ENCODE measurements around the gene RANGAP1.

Gene RANGAP1

GRCh38 chr22:41280065-41280464, 5.9 kb downstream of the RANGAP1 start:
- Histone ChIP-seq H3K18ac (ENCODE audit: low read depth in 1 of 2, low read length in 2 of 2) (no peak overlapping the region), H2BK120ac (ENCODE audit: low read depth, low read length) (no peak overlapping the region), H3K4ac (ENCODE audit: low read depth in 1 of 2, low read length in 2 of 2) (no peak overlapping the region), H3K4me3 (ENCODE audit: insufficient read depth in 1 of 2, low read depth in 1 of 2, low read length in 2 of 2) (no peak overlapping the region), H3K4me2 (ENCODE audit: low read length, poor library complexity, severe bottlenecking) (no peak overlapping the region), H2BK5ac (ENCODE audit: low read depth, low read length, poor library complexity, severe bottlenecking) (no peak overlapping the region), H3K9ac (ENCODE audit: low read length) (no peak overlapping the region), H3K9me3 (ENCODE audit: control insufficient read depth, low read length) (no peaks in the 10 kb centered on the region), H2AK5ac (ENCODE audit: low read length, severe bottlenecking) (no peak overlapping the region), H4K91ac (ENCODE audit: low read length) (no peak overlapping the region), H3K14ac (ENCODE audit: low read length in 2 of 2) (no peak overlapping the region), H3K23ac (ENCODE audit: low read length in 2 of 2) (no peak overlapping the region), H2AFZ (ENCODE audit: low read depth, low read length) (no peak overlapping the region), H3K27ac (ENCODE audit: low read length, poor library complexity, severe bottlenecking) (no peak overlapping the region), H4K8ac (ENCODE audit: low read length) (no peak overlapping the region), H2BK12ac (ENCODE audit: low read length in 2 of 2) (no peak overlapping the region), H3K27me3 (ENCODE audit: control insufficient read depth in 1 of 2, insufficient read depth in 1 of 2, low read length in 2 of 2) (no peaks in the 10 kb centered on the region), H3K79me1 (replicated peaks; ENCODE audit: low read length, poor library complexity, severe bottlenecking) (peaks cover 25% of the 10 kb centered on the region), H2BK15ac (ENCODE audit: low read depth, poor library complexity, severe bottlenecking) (no peak overlapping the region), H3K4me1 (ENCODE audit: control insufficient read depth, insufficient read depth, low read depth, low read length) (peaks cover 14% of the 10 kb centered on the region), H3K36me3 (ENCODE audit: control insufficient read depth in 1 of 2, insufficient read depth in 2 of 2, low read depth in 1 of 2, low read length in 2 of 2) (peaks cover 54 to 76% of the 10 kb centered on the region in 2 experiments)
- no peak for DNase-seq
- 91% methylated on average over 3 of the region's 3 CpGs for WGBS

DNA sequence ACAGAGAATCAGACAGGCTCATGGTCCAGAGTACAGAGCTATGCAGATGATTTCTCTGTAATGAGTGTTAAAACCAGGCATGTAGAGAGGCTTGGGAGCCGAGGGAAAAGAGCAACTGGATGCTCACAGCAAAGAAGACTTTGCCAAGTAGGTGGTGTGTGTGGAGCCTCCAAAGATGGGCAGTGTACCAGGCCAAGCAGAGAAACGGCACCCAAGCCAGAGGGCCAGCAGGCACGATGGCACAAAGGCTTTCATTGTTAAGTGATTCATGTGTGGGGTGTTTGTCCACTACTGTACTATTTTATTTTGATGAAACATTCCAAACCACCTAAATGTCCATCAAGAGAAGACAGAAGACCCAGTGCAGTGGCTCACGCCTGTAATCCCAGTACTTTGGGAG, 11.1 kb downstream of the RANGAP1 start:
- Histone ChIP-seq H3K4me2 (ENCODE audit: low read length, poor library complexity, severe bottlenecking) (no peak overlapping the region), H2BK5ac (ENCODE audit: low read depth, low read length, poor library complexity, severe bottlenecking) (no peak overlapping the region)

GRCh38 chr22:41273128-41273527, 12.9 kb downstream of the RANGAP1 start:
- H3K4ac ChIP-seq (ENCODE audit: low read depth in 1 of 2, low read length in 2 of 2): no peak overlapping the region
- peaks cover 29% of the 10 kb centered on the region for H3K79me1 ChIP-seq (replicated peaks; ENCODE audit: low read length, poor library complexity, severe bottlenecking)
- H2BK15ac ChIP-seq (ENCODE audit: low read depth, poor library complexity, severe bottlenecking): no peak overlapping the region
- no peak overlapping the region for H3K4me2 ChIP-seq (ENCODE audit: low read length, poor library complexity, severe bottlenecking)
- H3K23ac ChIP-seq (ENCODE audit: low read length in 2 of 2): no peak overlapping the region
- no peak overlapping the region for H4K8ac ChIP-seq (ENCODE audit: low read length)
- H2AK5ac ChIP-seq (ENCODE audit: low read length, severe bottlenecking): no peak overlapping the region
- no peak overlapping the region for H3K18ac ChIP-seq (ENCODE audit: low read depth in 1 of 2, low read length in 2 of 2)
- no peaks in the 10 kb centered on the region for H3K9me3 ChIP-seq (ENCODE audit: control insufficient read depth, low read length)
- H3K36me3 ChIP-seq (ENCODE audit: control insufficient read depth in 1 of 2, insufficient read depth in 2 of 2, low read depth in 1 of 2, low read length in 2 of 2): peaks cover 74 to 79% of the 10 kb centered on the region in 2 experiments
- H3K4me1 ChIP-seq (ENCODE audit: control insufficient read depth, insufficient read depth, low read depth, low read length): no peaks in the 10 kb centered on the region
- DNase-seq: no peak
- 99% methylated on average over 7 of the region's 7 CpGs for WGBS
- H4K91ac ChIP-seq (ENCODE audit: low read length): no peak overlapping the region
- H2BK12ac ChIP-seq (ENCODE audit: low read length in 2 of 2): no peak overlapping the region
- no peak overlapping the region for H2AFZ ChIP-seq (ENCODE audit: low read depth, low read length)
- no peak overlapping the region for H3K9ac ChIP-seq (ENCODE audit: low read length)
- no peak overlapping the region for H3K14ac ChIP-seq (ENCODE audit: low read length in 2 of 2)
- H3K27ac ChIP-seq (ENCODE audit: low read length, poor library complexity, severe bottlenecking): no peak overlapping the region
- H3K4me3 ChIP-seq (ENCODE audit: insufficient read depth in 1 of 2, low read depth in 1 of 2, low read length in 2 of 2): no peak overlapping the region
- no peak overlapping the region for H2BK5ac ChIP-seq (ENCODE audit: low read depth, low read length, poor library complexity, severe bottlenecking)
- H2BK120ac ChIP-seq (ENCODE audit: low read depth, low read length): no peak overlapping the region
- no peaks in the 10 kb centered on the region for H3K27me3 ChIP-seq (ENCODE audit: control insufficient read depth in 1 of 2, insufficient read depth in 1 of 2, low read length in 2 of 2)

More for the DNA sequence above, 11.1 kb downstream of the RANGAP1 start:
- no peak for DNase-seq
- Histone ChIP-seq H3K9me3 (ENCODE audit: control insufficient read depth, low read length) (no peaks in the 10 kb centered on the region), H3K4ac (ENCODE audit: low read depth in 1 of 2, low read length in 2 of 2) (no peak overlapping the region), H4K91ac (ENCODE audit: low read length) (no peak overlapping the region), H2BK12ac (ENCODE audit: low read length in 2 of 2) (no peak overlapping the region), H3K27ac (ENCODE audit: low read length, poor library complexity, severe bottlenecking) (no peak overlapping the region), H2BK120ac (ENCODE audit: low read depth, low read length) (no peak overlapping the region), H3K18ac (ENCODE audit: low read depth in 1 of 2, low read length in 2 of 2) (no peak overlapping the region), H3K4me1 (ENCODE audit: control insufficient read depth, insufficient read depth, low read depth, low read length) (no peaks in the 10 kb centered on the region), H3K27me3 (ENCODE audit: control insufficient read depth in 1 of 2, insufficient read depth in 1 of 2, low read length in 2 of 2) (no peaks in the 10 kb centered on the region), H4K8ac (ENCODE audit: low read length) (no peak overlapping the region), H3K79me1 (replicated peaks; ENCODE audit: low read length, poor library complexity, severe bottlenecking) (peaks cover 28% of the 10 kb centered on the region), H3K14ac (ENCODE audit: low read length in 2 of 2) (no peak overlapping the region), H3K36me3 (ENCODE audit: control insufficient read depth in 1 of 2, insufficient read depth in 2 of 2, low read depth in 1 of 2, low read length in 2 of 2) (peaks cover 76 to 77% of the 10 kb centered on the region in 2 experiments), H3K4me3 (ENCODE audit: insufficient read depth in 1 of 2, low read depth in 1 of 2, low read length in 2 of 2) (no peak overlapping the region), H2AFZ (ENCODE audit: low read depth, low read length) (no peak overlapping the region), H2BK15ac (ENCODE audit: low read depth, poor library complexity, severe bottlenecking) (no peak overlapping the region), H2AK5ac (ENCODE audit: low read length, severe bottlenecking) (no peak overlapping the region), H3K23ac (ENCODE audit: low read length in 2 of 2) (no peak overlapping the region), H3K9ac (ENCODE audit: low read length) (no peak overlapping the region)
- WGBS: 95% methylated on average over 3 of the region's 4 CpGs

DNA sequence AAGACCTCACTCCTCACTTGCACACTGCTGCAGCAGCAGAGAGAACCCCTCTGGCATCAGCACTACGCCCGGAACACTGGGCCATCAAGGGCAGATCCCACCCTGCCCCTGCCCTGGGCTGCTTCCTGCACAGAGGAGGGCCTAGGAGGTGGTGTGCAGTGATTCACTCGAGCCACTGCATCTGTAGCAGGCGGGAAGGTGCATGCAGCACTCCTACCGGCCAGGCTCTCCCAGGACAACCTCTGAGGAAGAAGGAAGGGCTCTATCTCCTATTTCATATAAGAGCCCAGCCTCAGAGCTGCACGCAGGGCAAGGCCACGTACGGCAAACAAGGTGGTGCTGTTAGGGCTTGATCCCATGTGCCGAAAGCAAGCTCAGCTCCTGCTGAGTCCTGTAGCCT, 14.2 kb downstream of the RANGAP1 start:
- no peaks in the 10 kb centered on the region for H3K27me3 ChIP-seq (ENCODE audit: control insufficient read depth in 1 of 2, insufficient read depth in 1 of 2, low read length in 2 of 2)
- H3K9me3 ChIP-seq (ENCODE audit: control insufficient read depth, low read length): no peaks in the 10 kb centered on the region
- no peak overlapping the region for H4K91ac ChIP-seq (ENCODE audit: low read length)
- H2BK5ac ChIP-seq (ENCODE audit: low read depth, low read length, poor library complexity, severe bottlenecking): no peak overlapping the region
- H2BK120ac ChIP-seq (ENCODE audit: low read depth, low read length): no peak overlapping the region
- no peak overlapping the region for H2BK12ac ChIP-seq (ENCODE audit: low read length in 2 of 2)
- H2AK5ac ChIP-seq (ENCODE audit: low read length, severe bottlenecking): no peak overlapping the region
- peaks cover 28% of the 10 kb centered on the region for H3K79me1 ChIP-seq (replicated peaks; ENCODE audit: low read length, poor library complexity, severe bottlenecking)
- WGBS: 97% methylated on average over 9 of the region's 9 CpGs
- H3K27ac ChIP-seq (ENCODE audit: low read length, poor library complexity, severe bottlenecking): no peak overlapping the region
- H3K9ac ChIP-seq (ENCODE audit: low read length): no peak overlapping the region
- H3K4me1 ChIP-seq (ENCODE audit: control insufficient read depth, insufficient read depth, low read depth, low read length): no peaks in the 10 kb centered on the region
- DNase-seq: no peak
- H4K8ac ChIP-seq (ENCODE audit: low read length): no peak overlapping the region
- H2BK15ac ChIP-seq (ENCODE audit: low read depth, poor library complexity, severe bottlenecking): no peak overlapping the region
- no peak overlapping the region for H3K4ac ChIP-seq (ENCODE audit: low read depth in 1 of 2, low read length in 2 of 2)
- H3K36me3 ChIP-seq (ENCODE audit: control insufficient read depth in 1 of 2, insufficient read depth in 2 of 2, low read depth in 1 of 2, low read length in 2 of 2): peaks cover 79 to 81% of the 10 kb centered on the region in 2 experiments
- H2AFZ ChIP-seq (ENCODE audit: low read depth, low read length): no peak overlapping the region
- no peak overlapping the region for H3K18ac ChIP-seq (ENCODE audit: low read depth in 1 of 2, low read length in 2 of 2)
- H3K23ac ChIP-seq (ENCODE audit: low read length in 2 of 2): peak overlapping the region in 1 of 2 experiments; percentile 5
- no peak overlapping the region for H3K4me3 ChIP-seq (ENCODE audit: insufficient read depth in 1 of 2, low read depth in 1 of 2, low read length in 2 of 2)
- no peak overlapping the region for H3K14ac ChIP-seq (ENCODE audit: low read length in 2 of 2)
- no peak overlapping the region for H3K4me2 ChIP-seq (ENCODE audit: low read length, poor library complexity, severe bottlenecking)

Data from mesenchymal stem cell (in vitro differentiated cells and primary cell).